SW 1271 (cell line): ENCODE data around the gene SEM1.
A peak's percentile ranks its signal among the peaks of the same experiment; 100 is the strongest.
"Not testable (repeated sequence)": the region's sequence is repeated elsewhere in the genome, so short reads cannot be mapped to it uniquely, and the experiment has no call there.

Source experiments
- DNase-seq, 2 experiments: peaks; one replicate each; lab custom pipeline; 2025; lab: John Stamatoyannopoulos, UW

SEM1 gene

DNA sequence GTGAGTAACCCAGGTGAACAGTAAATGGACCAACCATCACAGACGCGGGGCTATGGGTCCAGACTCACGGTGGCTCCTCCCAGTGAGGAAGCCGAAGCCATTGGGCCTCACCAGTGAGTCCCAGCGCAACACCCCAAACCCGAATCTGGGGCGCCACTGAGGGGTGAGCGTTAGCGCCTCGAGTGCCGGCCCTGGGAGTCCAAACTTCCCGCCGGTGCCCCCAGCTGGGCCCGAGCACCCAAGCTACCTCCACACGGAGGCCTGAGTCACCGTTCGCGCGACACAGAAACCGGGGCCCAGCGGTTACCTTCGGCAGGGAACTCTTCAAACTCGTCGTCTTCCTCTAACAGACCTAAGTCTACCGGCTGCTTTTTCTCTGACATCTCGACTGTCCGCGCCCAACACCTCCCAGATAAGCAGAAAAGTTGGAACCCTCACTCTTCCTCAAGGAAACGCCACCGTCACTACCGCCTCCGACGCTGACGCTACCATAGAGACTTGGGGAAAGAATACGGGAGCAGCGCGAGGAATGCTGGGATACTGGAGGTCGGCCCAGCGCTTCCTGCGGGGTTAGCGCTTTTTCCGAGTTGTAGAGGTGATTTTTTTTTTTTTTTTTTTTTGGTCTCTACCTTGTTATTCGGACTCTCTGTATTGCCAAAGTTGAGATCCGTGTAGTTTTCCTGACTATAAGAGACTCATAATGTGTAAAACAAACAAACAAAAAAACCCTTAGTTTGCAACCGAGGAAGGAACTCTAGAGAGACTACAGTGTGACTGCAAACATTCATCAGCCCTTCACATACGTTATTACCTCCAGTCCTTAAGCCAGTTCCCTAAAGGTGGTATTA, at the start of gene SEM1:
Gene SEM1 (minus strand): TSS at position 466 of the 848 bp plus-strand sequence. CDS start 83 bp downstream, at position 383.
- DNase-seq = peak; percentile 65 to 84

DNA sequence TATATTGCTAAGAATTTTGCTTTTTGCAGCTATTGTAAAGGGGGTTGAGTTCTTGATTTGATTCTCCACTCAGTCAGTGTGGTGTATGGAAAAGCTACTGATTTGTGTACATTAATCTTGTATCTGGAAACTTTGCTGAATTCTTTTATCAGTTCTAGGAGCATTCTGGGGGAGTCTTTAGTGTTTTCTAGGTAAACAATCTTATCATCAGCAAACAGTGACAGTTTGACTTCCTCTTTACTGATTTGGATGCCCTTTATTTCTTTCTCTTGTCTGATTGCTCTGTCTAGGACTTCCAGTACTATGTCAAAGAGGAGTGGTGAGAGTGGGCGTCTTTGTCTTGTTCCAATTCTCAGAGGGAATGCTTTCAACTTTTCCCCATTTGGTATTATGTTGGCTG, 48.2 kb upstream of the SEM1 start:
- not testable (repeated sequence) for DNase-seq

DNA sequence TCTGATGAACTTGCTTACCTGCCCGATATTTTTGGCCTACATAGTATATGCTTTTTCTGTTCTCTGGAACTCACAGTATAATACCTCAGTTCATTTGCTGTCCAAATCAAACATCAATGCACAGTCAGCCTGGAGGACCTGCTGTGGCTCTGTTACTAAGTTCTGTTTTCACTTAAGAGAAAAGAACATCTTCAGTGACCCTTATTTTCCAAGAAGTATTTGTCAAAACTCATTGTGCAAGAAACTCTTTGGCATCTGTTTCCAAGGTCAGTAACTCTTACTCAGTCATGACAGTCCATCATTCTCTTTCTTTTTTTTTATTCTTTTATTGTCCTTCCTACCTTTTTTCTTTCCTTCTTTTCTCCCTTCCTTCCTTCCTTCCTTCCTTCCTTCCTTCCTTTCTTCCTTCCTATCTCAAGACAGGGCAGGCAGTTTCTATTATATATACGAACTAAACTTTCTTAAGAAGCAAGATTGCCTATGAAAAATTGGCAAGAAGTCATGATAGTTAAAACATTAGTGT, 37.8 kb upstream of the SEM1 start:
- DNase-seq = no peak

DNA sequence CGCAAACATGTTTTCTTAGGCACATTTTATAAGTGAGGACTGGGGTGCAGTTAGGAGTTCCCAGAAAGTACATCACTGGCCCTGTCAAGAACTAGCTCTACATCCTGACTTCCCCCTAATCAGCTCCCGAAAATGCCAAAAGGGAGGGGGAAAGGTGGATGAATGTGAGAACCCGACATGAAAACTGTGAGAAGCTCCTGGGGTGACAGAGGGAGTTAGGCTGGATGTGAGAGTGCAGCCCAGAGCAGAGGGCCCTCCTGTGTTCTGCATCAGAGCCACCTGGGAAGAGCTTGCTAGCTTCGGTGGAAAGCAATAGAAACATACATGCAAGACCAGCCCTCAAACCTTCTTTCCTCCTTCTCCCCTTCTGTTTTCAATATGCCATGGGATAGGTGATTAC, 30.5 kb upstream of the SEM1 start:
- DNase-seq = no peak

DNA sequence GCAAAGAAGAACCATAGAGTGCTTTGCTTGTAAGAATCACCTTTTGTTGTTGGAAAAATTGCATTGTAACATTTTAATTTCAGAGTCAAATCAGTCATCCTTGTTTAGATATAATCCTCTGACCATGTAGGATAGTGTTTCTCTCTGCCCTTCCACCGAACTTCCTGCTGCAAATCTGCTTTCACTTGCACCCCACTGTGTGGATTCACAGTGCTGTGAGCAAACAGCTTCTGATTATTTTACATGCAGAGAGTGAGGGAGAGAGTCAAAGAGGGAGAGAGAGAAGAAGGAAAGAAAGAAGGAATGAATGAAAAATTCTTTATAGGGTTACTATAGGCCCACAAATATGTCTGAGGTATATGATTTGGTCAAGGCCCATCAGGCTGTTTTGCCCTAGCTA, 30.0 kb upstream of the SEM1 start:
- no peak for DNase-seq

DNA sequence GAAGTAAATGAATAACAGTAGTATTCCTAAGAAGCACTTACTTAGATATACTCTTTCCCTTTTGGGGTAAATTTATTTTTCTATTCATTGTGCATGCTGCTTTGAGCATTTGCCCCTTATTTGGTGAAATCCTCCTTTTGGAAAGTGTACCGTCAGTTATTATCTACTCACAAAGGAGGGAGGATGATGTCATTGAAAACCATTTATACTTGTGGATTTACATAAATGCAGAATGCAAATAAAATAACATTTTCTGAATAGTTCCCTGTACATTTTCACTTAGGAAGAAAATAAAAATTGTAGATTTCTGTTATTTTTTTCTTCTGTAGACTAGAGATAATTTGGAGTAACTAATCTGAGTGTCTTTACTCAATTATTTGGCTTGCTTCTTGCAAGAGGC, 29.5 kb upstream of the SEM1 start:
- no peak for DNase-seq

DNA sequence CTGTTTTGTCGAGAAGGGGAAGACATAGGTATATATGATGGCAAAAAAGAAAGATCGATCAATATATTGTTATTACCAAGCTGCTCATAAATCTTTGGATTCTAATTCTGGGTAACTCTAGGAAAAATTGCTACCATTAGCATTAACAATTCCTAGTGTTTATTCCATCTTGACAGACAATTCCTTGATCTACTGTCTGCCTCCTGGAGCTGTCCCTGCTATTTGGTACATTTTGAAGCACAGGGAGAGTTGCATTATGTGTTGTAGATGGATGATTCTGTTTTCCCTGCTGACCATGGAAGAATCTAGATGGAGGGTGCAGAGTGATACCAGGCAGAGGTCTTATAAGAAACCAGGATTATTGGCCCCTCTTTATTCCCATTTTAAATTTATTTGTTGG, 29.1 kb upstream of the SEM1 start:
- DNase-seq = no peak

DNA sequence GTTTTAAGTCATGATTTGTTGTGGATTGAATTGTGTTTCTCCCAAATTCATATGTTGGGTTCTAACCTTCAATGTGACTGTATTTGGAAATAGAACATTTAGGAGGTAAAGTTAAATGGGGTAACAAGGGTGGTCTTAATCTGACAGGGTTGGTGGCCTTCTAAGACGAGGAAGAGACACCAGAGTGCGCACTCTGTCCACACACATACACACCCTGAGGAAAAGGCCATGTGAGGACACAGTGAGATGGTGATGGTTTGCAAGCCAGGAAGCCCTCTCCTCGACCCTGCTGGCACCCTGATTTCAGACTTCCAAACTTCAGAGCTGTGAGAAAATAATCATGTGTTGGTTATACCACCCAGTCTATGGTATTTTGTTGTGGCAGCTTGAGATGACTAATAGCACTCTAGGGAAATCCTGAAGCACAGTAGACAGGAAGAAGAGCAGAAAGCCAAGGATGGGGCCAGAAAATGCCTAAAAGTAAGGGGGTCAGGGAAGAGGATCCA, 28.0 kb upstream of the SEM1 start:
- DNase-seq = no peak

DNA sequence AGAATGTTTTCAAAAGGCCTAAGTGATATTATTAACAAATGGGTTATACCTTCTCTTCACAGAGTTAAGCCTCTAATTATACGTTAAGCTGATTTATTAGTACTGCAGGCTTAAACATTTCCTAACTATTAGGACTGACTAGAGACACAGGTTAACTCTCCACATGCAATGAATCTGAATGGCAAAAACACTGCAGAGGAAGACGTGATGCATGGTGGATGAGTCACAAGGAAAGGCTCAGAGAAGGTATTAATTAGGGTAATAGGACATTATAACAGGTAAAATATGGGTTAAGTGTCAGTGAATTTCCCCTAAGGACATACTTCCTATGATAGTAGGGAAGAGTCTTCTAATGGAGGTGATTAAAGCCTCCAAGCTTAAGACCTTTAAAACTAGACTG, 24.7 kb upstream of the SEM1 start:
- no peak for DNase-seq

DNA sequence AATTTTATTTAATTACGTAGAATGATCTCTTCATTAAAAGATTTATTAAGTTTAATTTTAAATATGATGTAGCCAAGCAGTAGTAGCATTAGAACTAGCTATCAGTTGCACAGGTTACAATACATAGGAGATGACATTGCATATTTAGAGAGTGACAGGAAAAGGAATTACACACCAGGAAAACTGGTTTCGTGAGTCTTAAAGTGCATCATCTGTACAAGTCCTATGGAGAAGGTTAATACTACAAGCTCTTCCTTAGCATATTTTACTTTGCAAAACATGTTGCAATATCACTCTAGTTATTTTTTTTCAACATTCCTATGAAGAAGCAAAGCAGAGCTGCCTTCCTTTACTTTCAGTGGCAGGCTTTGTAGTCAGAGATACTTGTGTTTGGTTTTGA, 20.2 kb upstream of the SEM1 start:
- no peak for DNase-seq

DNA sequence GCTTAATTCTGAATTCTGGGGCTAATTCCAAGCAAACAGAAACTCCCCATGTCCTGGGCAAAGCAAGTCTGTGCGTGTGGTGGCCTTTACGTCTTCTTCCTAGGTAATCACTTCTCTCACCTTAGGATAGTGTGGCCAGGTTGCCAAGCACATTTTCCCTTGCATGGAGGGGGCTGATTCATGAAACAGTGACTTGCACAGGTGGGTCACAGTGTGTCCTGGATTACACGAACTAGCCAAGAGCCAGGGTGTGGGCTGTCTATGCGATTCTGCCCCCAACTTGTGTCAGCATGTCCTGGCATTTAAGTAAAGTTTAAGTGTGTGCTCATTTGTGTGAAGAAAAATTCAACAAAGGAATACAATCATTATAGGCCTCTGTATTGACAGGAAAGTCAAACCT, 18.5 kb upstream of the SEM1 start:
- no peak for DNase-seq

DNA sequence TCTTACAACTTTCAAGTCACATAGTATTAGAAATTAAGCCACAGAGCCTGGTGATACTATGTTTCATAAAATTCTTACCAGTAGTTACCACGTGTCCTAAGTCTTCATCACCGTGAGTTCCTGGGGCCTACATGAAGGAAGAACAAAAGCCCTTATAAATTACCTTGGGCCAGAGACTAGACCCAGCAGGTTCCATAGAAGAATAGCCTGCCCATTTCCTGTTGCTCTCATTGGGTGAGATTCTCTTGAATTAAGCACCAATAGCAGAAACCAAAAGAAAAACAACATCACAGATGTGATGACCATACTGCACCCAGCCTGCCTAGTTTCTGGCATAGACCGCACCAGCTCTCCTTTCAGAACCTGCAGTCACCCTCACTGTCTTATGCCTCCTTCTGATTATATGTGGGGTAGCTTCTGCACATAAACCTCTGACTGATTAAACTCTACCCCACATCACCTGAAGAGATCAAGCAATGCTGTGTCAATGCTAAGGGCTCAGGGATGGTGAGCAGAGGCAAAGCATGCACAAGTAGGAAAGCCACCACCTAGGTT, 18.0 kb upstream of the SEM1 start:
- DNase-seq = no peak

DNA sequence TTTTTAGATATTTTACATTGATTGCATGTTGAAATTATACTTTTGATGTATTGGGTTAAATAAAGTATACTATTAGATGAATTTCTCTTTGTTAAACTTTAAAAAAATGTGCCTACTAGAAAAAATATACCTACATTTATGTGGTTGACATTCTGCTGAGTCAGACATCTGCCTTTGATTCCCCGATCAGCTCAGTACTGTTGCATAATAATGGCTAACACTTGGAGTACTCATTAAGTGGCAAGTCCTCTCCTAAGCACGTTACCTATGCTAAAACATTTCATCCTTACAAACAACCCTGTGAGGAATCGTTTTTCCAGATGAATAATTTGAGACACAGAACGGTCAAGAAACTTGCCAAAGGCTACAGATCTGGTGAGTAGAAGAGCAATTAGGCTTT, 14.0 kb upstream of the SEM1 start:
- no peak for DNase-seq

DNA sequence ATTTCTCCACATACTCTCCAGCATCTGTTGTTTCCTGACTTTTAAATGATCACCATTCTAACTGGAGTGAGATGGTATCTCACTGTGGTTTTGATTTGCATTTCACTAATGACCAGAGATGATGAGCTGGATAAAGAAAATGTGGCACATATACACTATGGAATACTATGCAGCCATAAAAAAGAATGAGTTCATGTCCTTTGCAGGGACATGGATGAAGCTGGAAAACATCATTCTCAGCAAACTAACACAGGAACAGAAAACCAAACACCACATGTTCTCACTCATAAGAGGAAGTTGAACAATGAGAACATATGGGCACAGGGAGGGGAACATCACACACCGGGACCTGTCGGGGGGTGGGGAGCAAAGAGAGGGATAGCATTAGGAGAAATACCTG, 13.3 kb upstream of the SEM1 start:
- not testable (repeated sequence) for DNase-seq

DNA sequence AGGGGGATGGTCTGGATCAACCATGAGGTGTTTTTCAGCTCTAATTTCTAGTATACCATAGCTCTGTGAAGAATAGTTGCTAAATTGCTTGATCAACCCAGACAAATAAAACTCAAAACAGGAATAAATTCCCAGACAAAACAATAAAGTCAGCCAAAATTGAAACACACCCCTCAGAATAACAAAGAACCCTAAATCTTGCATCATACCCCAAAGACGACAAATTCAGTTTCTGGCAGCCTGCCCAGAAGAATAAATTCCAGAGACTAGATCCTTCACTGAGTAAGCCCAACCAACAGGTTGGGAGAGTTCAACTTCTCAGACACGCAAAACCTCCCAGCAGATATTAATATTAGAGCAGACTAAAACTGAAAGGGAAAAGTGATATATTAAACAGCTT, 11.2 kb upstream of the SEM1 start:
- DNase-seq = no peak

DNA sequence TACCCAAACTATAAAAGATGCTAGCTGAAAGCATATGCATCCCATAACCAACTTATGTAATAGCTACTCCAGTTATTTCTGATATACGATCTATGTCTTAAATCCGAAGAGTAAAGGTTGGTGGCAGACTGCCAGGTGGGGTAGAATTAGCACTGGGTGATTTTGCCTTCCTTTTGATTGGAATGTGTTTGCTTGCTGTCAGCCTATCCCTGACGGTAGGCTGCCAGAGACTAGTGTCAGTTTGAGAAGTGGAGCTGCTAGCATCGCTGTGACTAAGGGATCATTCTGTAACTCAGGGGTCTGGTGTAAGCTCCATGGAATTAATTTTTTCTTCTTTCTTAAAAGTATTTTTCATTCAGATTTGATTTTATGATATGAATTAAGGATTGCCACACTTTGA, 9.5 kb upstream of the SEM1 start:
- no peak for DNase-seq

DNA sequence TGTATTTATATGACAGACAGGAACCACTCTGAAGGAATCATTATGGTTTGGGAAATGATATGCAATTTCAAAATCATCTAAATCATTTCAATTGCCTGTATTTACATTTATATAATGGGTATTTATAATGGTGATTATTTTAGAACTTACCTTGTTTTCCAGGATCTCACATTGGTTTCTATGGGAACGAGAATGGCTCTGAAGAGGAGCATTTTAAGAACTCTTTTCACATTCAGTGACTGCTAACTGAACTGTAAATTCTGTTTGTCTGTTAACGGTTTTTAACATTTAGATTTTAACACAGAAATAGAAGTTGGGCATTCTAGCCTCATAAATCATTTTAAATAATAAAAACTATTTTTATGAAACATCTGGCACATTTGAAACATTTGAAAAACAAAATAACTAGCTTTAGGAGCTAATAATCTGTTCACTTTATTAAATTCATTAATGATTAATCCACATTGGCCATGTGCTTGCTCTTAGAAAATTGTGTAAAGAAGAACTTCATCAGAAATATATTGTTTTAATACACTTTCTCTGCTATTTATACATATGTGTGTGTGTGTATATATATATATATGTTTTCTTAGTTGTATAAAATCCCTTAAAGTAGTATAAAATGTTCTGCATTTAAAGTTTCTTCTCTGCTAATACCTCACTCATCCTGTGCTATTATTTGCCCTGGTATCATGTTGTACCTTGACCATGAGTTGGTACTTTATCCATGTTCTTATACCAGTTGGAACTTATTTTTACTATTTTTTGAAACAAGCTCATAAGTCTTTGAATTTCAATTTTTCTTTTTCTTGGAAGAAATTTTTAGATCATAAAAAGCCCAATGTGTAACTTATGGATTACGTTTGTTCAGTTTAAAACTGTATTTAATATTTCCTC, 8.7 kb upstream of the SEM1 start:
- DNase-seq = no peak

DNA sequence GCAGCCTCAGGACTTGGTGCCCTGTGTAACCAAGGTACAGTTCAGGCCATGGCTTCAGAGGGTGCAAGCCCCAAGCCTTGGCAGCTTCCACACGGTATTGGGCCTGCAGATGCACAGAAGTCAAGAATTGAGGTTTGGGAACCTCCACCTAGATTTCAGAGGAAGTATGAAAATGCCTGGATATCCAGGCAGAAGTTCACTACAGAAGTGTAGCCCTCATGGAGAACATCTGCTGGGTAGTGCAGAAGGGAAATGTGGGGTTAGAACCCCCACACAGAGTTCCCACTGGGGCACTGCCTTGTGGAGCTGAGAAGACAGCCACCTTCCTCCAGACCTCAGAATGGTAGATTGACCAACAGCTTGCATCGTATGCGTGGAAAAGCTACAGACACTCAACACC, 3.4 kb upstream of the SEM1 start:
- no peak for DNase-seq

DNA sequence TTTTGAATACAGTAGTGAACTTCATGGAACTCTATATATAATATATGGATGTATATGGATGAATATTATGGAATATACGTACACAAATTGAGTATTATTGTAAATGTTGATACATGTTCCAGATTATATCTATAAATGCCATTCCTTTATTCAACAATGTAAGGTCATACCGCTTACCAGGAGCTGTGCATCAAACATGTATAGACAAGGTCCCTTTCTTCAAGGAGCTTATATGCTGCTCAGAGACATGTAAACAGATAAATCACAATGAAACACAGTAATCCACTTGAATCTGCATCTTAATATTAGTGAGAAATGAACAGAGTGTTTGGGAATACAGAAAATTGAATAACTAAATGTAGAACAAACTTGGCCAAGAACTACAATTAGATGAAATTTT, 898 bp upstream of the SEM1 start:
- DNase-seq = no peak

DNA sequence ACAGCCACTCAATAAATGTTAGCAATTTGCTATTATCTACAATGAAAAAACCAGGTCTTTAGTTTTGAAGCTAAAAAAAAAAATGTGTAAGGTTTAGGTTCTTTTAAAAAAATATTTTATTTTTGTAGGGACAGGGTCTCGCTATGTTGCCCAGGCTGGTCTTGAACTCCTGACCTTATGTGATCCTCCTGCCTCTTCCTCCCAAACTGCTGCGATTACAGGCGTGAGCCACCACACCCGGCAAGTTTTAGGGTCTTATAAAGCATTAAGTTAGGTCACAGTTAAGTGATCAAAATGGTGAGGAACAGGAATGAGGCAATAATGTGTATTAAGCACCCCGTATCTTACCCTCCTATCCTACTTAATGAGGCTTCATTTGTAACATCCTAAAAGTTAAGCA, 774 bp downstream of the SEM1 start:
- no peak for DNase-seq

DNA sequence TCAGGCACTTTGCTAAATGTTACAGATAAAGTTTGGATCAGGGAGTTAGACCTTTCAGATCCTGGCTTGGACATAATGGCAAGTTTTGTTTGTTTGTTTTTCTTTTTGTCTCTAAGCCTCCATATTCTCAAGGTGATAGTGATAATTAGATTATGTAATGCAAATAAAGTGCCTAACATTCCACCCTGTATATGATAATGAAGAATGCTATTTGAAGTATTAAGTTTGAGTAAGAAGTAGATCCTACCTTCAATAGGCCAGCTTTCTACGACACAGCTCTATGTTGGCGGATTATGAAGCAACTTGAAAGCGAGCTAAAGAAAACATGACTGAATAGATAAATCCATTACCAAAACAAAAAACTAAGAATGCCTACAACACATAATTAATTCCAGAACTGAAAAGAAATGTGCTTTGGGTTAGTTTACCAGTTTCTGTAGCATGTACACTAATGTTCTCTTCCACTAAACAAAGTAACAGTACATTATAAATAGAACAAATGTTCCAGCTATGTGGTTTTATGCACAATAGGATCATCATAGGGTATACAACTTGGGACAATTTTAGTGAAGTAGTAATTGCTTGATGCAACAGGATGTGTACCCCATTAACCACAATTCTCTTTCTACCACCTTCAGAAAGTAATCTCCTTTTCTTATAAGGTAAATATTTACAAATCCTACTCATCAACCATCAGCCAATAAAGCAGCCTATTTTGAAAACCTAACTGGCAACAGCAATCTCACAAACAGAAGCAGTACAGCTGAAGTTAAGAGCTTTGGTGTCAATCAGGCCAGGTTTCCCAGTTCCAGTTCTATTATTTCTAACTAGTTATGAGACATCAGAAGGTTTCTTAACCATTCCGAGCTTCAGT, 1.5 kb downstream of the SEM1 start:
- no peak for DNase-seq
